Sciatic nerve (tissue), 2 donors: ENCODE data around the gene GSN. TPM values are rescaled to one million over a fixed set of nuclear protein-coding genes. Genes with fewer than 3 reads are reported as not detected.

Experiments
- ATAC-seq: fragments of 200-7000 bp; cut with Tn5 transposase; one replicate; pipeline ENCODE4 v1.9.1; 2020; ENCODE audit warnings: mild to moderate bottlenecking, moderate library complexity
- DNase-seq: peaks from one replicate; pipeline ENCODE4 v3.0.0-alpha.2; 2020; ENCODE audit warnings: low spot score
- intact Hi-C: fragments of 100-400 bp; cut with DNase I; formaldehyde crosslinking; loops from one replicate; pipeline ENCODE4 v1.14.2; 2022
- total RNA-seq: library from RNA; stranded (reverse); fragmentation: NEBNext Ultra II Directional; extraction: Animal tissue kit (Norgen Biotek cat#: 25700); gene quantifications from one replicate; pipeline ENCODE4 v1.2.1, GENCODE V29; 2021
- donor health status: DM: no; HTN: no; CAD: no.
- donor health status: DM: no; HTN: no; CAD: no.

GSN gene
- total RNA-seq, 1 donor from 2014 or later, result 1,757 TPM

DNA sequence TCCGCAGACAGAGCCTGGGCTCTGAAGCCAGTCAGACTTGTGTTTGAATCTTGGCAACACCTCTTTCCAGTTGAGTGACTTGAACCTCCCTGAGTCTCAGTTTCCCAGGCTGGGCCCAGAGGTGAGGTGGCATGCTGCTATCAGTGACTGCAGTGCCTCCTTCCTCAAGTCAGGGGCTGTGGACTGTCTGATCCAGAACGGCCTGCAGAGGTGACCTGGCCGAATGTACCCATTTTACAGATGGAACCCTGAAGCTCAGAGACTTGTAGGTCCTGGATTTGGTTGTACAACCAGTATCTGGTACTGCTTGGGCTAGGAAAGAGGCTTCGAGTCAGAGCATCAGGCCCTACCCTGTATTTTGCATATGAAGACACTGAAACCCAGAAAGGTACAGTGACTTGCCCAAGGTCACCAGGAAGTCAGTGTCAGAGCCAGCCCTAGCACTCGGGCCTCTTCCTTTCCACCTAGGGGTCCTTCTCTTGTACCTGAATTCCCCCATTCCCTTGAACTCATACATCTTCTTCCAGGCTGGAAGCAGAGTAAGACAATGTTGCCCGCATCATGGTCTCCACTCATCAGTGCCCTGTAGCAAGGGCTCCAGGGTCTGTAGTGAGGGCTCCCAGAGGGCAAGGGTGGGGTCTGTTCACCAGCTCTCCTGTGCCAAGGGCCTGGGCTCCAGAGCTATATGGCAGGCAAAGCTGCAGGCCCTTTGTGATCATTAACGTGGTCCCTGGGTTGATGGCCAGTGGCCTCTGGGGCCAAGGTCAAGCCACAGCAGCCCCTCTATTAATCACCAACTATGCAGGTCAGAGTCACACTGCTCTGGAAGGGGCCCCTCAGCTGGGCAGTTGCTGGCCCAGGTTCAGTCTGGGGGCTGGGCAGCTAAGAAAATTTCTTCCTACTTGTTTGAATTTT, 28.5 kb downstream of the GSN start:
- no peak for ATAC-seq
- DNase-seq, result peak; percentile 39
- intact Hi-C loops, result no loop called here

- intact Hi-C loops, result no loop called here
- ATAC-seq, result no peak
- DNase-seq, result no peak
Measured at GRCh38 chr9:121297389-121297788, 29.4 kb downstream of the GSN start.

DNA sequence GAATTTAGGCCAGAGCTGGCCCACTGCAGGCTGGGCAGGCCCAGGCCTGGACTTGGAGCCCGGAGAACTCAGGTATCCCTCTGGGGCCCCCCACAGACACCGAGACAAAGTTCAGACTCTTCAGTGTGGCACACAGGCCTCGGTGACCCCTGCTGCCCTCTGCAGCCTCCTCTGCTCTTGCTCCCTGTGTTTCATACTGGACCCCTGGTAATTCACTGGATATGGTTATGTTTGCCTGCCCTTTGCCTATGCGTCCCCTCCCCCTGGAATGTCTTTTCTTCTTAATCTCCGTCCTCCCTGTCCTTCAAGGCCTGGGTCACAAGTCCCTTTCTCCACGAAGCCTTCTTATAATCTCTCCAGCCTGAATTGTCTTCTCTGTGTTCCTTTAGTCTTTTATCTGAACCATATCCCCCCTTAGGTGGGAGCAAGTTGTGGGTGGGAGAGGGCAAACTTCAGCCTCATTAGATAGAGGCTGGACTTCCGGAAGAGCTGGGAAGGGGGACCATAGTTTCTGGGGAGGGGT, 30.1 kb downstream of the GSN start:
- no peak for DNase-seq
- intact Hi-C loops, result no loop called here
- no peak for ATAC-seq

GRCh38 chr9:121298689-121299466, 30.9 kb downstream of the GSN start:
- DNase-seq (peak; percentile 71), ATAC-seq (peak; percentile 73)
- intact Hi-C loops, result no loop called here

- peak; percentile 63 for ATAC-seq
- intact Hi-C loops, result no loop called here
- DNase-seq, result peak; percentile 84
Measured at GRCh38 chr9:121299467-121300282, 31.7 kb downstream of the GSN start.

GRCh38 chr9:121300283-121301119, 32.5 kb downstream of the GSN start:
- intact Hi-C loops, result no loop called here
- no peak for ATAC-seq
- DNase-seq, result peak; percentile 55

- ATAC-seq, result no peak
- peak; percentile 56 for DNase-seq
- intact Hi-C loops, result no loop called here
Measured at GRCh38 chr9:121301881-121302286, 33.9 kb downstream of the GSN start.

GRCh38 chr9:121302341-121302740, 34.4 kb downstream of the GSN start:
- ATAC-seq (no peak), DNase-seq (peak; percentile 53)
- intact Hi-C loops, result no loop called here

DNA sequence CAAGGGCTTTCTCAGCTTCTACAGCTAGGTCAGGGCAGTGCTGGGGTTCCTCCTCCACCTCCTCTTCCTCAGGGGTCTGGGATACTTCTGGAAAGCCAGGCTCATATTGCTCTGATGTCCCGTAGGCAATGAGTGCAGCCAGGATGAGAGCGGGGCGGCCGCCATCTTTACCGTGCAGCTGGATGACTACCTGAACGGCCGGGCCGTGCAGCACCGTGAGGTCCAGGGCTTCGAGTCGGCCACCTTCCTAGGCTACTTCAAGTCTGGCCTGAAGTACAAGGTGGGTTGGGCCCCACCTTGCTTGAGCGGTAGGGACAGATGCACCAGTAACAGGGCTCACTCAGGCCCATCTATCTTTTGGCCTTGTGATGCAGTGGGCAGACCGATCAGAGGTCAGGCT, 34.8 kb downstream of the GSN start:
- ATAC-seq (no peak), DNase-seq (peak; percentile 42)
- intact Hi-C loops, result no loop called here

DNA sequence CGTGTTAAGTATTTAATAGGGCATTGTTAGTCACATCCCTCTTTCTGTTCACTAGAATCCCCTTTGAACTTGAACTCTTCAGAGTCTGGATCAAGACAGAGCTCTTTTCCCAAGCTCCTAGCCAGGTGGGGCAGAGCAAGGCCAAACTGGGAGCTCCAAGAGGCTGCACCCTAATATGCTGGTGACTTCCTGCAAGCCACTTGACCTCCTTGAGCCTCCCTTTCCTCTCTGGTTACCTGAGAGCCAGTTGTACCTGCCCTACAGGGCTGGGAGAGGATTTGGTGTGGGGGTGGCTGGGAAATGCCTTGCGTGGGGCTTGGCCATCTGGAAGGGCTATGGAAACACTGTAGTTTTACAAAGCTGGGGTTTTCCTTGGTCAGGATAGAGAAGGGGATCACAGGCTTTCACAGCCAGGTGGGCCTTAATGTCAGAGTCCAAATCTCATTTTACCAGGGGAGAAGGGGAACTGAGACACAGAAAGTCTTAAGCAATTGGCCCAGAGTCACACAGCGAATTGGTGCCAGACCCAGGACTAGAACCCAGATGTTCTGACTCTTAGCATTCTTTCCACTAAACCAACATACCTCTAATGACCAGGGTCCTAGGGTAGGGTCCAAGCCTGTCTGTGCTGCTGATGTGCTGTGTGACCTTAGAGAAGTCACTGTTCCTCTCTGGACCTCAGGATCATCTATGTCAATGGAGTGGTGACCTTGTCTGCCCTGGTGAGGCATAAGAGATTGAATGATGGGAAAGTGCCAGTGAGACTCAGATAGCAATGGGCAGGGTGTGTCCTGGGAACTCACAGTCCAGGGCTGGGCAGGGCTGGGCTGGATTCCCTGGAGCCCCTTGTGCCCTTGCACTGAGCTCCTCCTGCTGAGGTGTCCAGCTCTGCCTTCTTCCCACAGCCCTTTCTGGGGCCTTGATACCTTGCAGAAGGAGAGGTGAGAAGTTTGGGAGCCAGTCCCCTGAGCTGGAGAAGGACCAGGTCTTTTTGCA, 35.8 kb downstream of the GSN start:
- DNase-seq (peak; percentile 48), ATAC-seq (no peak)
- intact Hi-C loops, result no loop called here

- ATAC-seq (no peak), DNase-seq (peak; percentile 37)
- intact Hi-C loops, result no loop called here
Measured at GRCh38 chr9:121304707-121305106, 36.7 kb downstream of the GSN start.

DNA sequence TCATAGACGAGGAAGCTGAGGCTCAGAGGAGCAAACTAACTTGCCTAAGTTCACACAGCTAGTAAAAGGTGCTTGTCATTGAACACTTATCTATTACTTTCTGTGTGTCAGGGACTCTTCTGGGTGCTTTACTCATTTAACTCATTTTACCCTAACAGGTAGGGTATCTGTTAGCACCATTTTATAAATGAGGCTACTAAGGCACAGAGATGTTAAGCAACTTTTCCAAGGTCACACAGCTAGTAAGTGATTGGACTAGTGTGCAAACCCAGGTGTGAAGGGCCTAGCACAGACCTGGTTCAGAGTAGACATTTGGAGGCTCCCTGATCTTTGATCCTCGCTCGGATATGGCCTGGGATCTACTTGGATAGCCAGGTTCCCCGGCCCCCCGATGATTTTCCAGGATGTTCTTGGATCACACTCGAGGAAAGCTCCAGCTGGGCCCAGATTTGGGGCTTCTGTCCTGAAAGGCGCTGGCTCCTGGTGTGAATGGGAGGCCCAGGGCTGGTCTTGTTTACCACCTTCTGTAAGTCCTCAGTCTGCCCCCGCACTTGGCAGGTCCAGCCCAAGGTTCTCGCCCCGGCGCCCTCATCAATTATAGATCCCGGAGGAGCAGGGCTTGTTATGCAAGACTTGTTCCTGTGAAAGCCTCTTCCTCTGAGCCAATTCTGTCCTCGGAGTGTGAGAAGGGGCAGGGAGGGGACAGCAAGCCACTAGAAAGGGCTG, 37.5 kb downstream of the GSN start:
- ATAC-seq, result peak; percentile 85
- peak; percentile 84 for DNase-seq
- intact Hi-C loops, result no loop called here

DNA sequence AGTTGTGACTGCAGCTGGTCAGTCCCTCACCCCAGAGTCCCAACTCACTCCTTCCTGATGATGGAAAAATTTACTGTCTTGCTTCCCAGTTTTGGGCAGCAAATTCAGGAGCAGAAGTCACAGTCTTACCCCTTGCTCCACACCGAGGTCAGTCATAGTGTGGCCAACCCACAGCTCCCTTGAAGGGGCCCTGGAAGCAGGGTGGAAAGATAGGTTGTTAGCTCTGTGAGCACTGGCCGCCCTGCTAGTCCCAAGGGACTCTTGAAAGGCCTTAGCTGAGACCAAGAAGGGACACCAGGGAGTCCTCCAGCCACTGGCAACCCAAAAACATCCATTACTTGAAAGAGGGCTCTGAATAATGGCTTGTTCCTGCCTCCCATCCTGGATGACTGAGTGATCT, 40.0 kb downstream of the GSN start:
- intact Hi-C loops, result no loop called here
- ATAC-seq, result no peak
- no peak for DNase-seq

DNA sequence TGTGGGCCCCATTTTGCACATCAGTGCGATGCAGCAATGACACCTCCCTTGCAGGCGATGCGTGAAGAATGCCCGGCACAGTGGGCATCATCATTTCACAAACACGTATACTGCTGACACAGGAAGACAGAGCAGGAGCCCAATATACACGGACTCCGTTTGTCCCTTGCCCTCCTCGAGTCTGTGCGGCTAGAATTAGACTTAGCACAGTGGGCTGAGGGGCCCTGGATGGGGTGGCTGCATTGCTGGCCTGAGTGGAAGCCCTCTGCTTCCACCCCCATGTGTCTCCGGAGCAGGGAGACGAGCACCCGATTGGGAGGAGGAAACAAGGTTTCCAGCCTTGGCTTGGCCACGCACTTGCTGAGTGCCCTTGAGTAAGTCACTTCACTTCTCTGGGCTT, 40.8 kb downstream of the GSN start:
- DNase-seq, result peak; percentile 51
- peak; percentile 11 for ATAC-seq
- intact Hi-C loops, result no loop called here

DNA sequence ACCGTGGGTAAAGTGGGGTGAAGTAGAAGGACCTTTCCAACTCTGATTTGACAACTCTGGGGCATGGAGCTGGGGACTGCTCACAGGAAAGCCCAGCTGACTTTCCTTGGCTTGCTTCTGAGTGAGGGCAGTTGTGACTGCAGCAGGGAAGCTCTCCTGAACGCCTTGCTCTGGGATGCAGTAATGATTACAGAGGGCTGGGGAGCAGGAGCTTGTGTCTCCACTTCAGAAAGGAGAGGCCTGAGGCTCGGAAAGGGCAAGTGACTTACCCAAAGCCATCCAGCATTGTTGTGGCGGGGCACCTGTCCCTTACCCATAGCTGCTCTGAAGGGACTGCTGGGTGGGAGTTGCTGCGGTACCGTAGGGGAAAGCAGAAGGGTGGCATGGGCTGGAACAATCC, 41.2 kb downstream of the GSN start:
- ATAC-seq (no peak), DNase-seq (peak; percentile 39)
- intact Hi-C loops, result no loop called here

DNA sequence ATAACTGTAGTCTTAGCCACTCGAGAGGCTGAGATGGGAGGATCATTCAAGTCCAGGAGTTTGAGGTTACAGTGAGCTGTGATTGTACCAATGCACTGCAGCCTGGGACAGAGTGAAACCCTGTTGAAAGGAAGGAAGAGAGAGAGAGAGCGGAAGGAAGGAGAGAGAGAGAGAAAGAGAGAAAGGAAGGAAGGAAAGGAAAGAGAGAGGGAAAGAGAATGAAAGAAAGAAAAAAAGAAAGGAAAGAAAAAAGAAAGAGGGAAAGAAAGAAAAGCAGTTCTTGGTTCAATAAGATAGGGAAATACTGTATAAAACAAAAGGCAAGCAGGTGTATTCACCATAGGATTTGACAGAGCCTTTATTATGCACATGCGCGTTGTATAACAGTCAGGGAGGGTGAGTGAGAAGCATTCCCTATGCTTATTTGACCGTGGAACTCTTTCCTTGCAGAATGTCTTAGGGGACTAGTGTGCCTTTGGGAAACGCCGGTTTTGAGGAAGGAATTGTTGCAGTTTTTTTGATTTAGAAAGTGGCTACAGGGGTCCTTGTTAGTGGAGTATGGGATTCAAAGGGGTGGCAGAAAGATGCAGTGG, 42.0 kb downstream of the GSN start:
- ATAC-seq (no peak), DNase-seq (no peak)
- intact Hi-C loops, result loop anchor here (10.0 kb wide), 1 partner anchor 95 kb away; no protein-coding TSS in a partner anchor
